ENCODE results near the gene OLFM4.

DNA sequence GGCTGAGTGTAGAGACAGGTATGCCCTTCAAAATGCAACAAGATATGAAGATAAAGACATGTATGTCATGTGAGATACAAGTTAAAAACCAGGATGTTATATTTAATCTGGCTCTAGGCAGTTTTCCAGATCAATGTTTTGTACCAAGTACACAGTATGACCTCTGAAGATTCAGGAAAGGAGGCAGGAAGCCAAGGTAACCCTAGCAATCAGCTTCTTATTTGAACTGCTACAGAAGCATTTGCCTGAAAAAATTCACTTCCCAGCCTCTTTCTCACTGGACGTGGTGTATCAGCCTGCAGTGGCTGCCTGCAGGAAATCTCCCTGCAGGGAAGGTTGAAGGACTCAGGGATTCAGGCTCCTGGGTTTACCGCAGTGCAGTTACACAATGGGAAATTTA is 24.1 kb downstream of the OLFM4 start:
- TF ChIP-seq, protein P1, sequence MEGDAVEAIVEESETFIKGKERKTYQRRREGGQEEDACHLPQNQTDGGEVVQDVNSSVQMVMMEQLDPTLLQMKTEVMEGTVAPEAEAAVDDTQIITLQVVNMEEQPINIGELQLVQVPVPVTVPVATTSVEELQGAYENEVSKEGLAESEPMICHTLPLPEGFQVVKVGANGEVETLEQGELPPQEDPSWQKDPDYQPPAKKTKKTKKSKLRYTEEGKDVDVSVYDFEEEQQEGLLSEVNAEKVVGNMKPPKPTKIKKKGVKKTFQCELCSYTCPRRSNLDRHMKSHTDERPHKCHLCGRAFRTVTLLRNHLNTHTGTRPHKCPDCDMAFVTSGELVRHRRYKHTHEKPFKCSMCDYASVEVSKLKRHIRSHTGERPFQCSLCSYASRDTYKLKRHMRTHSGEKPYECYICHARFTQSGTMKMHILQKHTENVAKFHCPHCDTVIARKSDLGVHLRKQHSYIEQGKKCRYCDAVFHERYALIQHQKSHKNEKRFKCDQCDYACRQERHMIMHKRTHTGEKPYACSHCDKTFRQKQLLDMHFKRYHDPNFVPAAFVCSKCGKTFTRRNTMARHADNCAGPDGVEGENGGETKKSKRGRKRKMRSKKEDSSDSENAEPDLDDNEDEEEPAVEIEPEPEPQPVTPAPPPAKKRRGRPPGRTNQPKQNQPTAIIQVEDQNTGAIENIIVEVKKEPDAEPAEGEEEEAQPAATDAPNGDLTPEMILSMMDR (IDR thresholded peaks at IDR 0.05), result no peak
- no peak for TF ChIP-seq POLR2A (IDR thresholded peaks at IDR 0.05)
